NAMALWA (cell line): ENCODE measurements around the gene UGT1A3.
A peak's percentile ranks its signal among the peaks of the same experiment; 100 is the strongest.

Experiments used
- DNase-seq: peaks from one replicate; pipeline ENCODE4 v3.0.0-alpha.2; 2015; ENCODE audit warnings: low spot score

Gene UGT1A3

DNA sequence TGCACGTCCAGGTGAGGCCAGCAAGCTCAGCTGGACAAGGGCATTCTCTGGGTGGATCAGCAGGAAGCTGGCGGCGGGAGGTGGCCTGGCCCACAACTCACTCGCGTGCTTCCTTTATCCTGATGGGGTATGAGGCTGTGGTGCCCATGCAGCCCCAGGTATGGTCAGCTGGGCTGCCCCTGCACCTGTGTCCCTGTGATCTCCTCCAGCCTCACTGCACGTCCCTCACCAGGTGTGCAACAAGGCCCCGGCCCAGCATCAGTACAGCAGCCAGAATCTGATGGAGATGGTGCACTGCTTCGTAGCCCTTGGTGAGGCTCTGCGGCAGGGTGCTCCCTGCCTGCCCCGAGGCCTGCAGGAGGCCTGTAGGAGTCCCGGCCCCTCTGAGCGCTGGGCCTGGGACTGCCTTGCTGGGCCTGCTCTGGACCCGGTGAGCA, 66.9 kb downstream of the UGT1A3 start:
- DNase-seq, result no peak

DNA sequence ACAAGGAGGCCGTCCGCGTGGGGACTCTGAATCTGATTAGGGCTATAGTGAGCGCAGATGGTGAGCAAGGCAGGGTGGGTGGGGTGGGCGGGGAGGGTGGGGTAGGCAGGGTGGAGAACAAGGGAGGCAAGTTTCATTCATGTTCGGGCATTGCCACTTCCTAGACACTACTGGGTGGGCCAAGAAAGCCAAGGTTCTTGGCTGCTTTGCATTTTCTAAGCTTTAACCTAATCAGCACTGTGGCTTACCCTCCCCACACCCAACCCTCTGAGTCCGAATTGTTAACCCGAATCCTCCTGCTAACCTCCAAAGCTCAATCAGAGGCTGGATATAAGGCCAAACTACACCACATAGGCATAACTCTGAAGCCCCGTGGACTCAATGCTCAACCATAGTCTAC, 67.4 kb downstream of the UGT1A3 start:
- DNase-seq, result no peak

DNA sequence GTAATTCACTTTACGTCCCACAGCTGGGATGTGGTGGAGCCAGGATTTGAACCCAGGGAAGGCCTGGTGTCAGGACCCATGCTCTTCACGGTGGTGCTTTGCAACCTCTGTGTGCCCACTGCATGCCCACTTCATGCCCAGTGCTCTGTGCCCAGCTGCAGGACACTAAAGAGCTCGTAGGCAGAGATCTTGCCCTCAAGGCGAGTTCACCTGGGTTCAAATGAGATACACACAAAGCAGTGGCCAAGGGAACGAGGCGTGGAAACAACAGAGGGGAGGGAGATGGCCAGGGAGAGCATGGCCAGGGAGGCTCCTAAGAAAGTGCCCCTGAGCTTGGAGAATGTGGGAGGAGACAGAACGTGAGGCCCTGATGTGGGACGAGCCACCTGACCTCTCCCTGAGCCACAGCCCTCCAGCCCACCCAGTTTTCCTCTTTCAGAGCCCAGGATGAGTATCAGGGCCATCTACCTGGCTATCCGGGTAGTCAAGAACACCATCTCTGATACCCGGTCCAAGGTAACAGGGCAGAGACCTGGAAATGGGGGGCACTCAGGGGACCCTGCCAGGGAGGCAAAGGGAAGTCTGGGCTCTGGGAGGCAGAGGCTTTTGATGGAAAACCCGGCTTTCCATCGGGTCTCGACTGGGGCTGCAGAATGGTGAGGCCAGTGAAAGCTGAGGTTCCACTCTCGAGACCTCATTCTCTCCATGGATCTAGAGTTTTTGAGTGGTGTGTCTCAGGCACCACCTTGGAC, 69.7 kb downstream of the UGT1A3 start:
- DNase-seq, result no peak

DNA sequence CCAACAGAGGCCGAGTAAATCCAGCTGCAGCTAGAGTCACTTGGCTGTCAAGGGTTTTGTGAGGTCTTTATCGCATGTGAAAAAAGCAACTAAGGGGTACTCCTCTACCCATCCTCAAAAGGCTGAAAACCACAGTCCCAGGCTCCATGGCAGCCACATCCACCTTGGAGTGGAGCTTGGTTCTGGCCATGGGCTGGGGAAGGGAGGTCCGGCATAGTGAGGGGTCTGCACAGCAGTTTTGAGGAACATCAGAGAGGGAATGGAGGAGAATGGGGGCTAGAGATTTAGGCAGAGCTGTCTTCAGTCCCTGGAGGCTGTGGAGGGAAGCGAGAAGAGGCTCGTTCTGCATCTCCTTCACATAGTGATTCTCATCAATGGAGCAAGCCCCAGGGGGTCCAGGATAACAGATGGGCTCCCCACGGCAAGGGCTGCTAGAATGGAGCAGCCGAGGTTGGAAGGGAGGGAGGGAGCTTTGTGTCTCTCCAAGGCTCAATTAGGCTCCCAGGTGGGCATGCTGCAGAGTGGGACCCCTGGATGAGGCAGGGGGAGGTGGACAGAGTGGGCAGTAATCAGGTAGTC, 70.3 kb downstream of the UGT1A3 start:
- no peak for DNase-seq

DNA sequence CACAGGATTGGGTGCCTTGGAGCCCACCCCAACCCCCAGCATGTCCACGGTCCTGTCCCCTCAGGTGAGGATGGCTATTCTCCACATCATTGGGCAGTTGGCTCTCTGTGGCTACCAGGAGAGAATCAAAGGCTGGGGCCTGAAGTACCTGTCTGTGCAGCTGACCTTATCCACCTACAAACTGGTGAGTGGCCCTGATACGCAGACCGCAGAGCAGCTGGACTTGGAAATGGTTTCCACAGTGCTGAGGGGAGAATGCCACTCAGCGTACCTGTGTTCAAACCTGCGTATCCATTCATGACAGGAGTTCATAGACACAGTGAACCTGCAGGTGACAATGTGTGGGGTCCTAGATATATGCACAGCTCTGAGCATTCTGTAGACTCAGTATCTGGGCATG, 70.9 kb downstream of the UGT1A3 start:
- DNase-seq, result no peak

DNA sequence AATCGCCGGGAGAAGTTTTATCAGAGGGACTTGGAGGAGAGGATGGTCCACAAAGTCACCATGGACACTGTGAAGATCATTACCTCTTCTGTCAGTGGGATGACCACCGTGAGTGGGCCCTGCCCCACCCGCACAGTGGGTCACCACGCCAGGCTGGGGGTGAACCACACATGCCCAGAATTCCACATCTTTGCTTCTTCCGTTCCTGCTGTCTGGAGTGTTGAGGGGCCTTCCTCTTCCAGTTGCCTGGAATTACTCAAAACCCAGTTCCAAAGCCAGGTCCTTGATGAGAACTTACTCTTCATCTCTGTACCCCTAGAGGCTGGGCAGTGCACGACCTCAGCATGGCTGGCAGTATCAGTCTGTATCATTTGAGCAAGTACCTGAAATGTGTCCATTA, 71.4 kb downstream of the UGT1A3 start:
- no peak for DNase-seq

DNA sequence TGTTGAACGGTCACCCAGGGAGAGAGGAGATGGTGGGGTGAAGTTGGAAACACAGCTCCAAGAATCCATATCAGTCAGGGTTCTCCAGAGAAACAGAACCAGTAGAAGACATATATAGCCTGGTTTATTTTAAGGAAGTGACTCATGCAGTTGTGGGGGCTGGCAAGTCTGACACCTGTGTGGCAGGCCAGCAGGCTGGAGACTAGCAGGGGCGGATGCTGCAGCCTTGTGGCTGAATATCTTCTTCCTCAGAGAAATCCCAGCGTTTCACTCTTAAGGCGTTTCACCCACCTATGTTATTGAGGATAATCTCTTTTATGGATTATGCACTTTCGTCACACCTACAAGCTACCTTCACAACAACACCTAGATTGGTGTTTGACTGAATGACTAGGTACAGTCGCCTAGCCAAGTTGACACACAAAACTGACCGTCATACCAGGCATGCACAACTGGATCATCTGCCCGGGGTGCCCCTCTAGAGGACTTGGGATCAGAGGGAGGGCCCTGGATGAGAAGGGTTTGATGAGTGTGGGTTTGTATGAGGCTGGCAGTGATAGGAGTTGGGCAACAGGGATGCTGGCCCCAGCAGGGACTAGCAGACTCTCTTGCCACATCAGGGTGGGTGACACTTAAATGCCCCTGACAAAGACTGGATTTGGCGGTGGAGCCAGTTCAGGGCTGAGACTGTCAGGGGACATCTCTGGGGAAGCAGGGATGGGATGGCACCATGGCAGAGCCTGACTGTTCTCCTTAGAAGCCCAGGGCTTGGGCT, 72.7 kb downstream of the UGT1A3 start:
- peak; percentile 54 for DNase-seq

DNA sequence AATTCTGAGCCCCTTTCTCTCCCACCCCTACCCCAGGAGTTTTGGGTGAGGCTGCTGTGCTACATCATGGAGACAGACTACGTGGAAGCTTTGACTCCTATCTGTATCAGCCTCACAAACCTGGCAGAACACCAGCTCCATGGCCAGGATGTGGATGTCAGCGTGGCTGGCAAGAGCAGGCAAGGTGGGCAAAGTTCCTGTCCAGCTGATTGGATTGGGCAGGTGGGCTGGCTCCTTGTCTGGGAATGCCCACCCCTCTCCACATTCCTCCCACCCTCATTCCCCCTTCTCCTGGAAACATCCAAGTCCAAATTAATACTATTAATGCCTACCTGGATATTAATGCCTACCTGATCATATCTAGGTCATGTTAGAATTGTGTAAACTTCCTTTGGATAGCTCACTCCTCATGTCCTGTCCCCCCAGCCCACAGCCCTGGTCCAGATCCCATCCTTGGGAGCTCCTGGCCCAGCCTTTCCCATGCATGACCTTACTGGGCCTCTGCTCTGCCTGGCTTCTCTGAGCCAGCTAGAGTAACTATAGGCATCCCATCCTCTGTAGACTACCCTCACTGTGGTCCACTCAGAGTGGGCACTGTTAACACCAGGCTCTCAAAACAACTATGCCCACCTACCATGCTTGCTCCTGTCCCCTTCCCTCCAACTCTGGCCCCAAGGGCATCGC, 73.4 kb downstream of the UGT1A3 start:
- DNase-seq, result no peak

DNA sequence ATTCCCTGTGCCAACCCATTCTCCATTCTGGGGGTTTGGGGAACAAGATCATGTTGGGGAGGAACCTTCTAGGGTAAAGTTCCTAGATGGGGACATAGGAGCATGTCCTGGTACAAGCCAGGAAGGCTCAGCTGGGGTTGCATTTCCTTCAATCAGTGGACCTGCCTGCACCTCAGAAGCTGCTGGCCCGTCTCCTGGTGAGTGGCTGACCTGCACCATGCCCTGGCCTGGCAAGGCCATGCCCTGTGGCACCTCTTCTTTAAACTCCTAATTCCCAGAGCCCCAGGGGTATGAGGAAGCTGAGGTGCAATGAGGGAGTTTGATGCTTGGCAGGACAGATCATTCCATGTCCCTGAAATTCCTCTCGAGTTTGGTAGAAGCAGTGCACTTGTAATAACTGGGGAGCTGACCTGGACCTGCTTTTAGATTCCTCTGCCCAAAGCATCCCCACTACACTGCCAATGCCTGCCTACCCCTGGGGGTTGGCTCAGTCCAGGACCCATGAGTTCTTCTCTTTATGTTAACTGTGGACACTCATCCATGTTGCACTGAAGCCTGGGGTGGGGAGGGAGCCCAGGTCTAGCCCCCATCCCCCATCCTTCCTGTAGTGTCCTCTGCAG, 74.6 kb downstream of the UGT1A3 start:
- DNase-seq, result no peak

DNA sequence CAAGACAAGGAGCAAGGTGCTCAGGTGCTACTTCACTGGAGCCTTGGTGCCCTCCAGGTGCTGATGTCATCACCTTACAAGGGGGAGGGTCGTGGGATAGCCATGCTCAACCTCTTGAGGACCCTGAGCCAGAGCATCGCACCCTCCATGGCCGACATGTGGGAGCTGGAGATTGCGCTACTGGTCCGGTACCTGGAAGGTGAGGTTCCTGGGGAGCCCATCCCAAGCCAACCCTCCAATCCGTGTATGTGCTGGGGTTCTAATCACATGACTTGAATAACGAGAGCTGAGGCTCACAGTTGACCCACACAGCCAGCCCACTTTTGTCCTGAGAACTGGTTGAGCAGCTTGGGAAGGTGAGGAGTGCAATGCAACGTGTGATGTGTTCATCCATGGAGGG, 75.2 kb downstream of the UGT1A3 start:
- DNase-seq, result no peak

DNA sequence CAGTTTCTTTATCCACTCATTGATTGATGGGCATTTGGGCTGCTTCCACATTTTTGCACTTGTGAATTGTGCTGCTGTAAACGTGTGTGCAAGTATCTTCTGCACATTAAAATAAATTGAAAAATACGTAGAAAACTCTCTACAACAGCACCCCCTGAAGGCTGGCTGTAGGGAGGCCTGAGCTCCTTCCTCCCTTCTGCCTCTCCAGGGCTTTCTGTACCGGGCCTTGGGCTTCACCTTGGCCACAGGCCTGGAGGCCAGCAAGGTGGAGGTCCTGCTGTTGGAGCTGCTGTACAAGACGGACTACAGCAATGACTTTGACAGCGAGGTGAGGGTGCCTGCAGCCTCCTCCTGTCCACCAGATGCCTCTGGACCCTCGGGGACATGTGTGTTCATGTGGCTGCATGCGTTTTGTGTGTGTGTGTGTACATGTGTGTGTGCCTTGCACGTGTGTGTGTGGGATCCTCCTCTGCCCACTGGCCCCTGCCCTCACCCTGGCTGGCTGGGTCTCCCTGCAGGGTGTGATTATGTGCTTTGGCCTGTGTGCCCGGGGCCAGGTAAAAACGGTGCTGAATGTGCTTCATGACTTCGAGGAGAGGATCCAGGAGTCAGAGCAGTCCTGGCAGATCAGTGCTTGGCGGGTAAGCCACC, 78.5 kb downstream of the UGT1A3 start:
- DNase-seq, result no peak

DNA sequence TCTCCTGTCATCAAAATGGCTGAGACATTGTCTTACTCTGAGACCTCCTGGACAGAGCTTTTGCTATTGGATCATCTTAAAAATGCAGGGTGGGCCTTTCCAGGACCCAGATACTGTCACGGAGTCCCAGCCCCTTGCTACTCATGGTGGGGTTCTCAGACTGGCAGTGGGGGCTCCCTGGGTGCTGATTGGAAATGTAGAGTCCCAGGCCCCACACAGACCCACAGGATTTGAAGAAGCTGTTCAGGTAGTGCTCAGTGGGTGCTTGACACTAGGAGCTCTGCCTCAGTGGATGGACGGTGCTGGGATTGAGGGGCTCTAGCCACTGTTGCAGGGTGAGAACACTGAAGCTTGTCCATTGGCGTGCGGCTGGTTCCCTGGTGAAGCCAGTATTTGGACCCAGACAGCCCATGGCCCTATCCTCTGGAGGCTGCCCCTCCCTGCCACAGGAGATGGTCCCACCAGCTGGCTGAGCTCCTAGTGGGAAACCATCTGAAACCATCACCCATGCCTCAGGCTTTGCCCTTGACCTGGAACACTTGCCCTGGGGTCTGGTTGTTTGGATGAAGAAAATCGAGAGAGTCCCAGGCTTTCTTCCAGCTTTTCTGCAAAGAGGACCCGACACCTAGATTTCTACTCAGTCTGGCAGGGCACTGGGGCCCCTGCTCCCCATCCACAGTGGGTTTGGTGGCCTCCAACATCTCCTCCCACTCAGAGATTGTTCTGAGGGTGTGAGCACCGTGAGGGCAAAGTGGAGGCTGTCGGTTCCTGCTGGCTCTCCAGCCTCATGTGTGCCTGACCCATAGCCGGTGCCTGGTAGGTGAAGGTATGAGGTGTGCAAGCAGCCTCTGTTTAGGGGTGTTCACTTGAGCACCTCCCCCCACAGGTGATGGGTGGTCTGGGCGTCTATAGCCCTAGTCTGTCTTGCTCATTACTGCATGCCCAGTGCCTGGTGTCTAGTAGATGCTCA, 79.4 kb downstream of the UGT1A3 start:
- DNase-seq, result no peak

DNA sequence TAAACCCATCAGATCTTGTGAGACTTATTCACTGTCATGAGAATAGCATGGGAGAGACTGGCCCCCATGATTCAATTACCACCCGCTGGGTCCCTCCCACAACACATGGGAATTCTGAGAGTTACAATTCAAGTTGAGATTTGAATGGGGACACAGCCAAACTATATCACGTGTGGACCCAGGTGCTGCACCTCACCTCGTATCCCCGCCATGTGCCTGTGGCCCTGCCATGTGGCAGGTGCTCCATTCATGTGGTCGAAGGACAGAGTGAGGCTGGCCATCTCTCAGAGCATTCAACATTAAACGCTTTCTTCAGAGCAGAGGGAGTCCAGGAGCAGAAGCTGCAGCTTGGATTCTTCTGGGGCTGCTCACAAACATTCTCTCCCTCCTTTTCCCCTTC, 81.5 kb downstream of the UGT1A3 start:
- DNase-seq, result no peak

DNA sequence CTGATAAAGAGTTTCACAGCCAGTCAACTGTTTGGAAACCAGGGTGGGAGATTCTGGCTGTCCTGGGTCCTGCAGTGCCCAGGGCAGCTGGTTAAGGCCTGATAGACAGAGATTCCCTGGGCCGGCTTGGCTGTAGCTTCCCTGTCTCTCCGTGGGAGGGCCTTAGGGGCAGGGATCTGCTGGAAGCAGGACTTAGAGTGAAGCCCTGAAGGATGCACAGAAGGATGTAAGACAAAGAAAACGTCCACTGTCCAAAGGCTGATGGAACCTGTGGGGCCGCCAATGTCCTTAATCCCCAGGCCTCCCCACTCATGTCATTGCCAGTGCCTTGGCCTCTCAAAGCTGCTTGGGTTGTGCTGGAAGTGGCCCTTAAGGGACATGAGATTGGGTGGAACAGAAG, 82.2 kb downstream of the UGT1A3 start:
- no peak for DNase-seq

DNA sequence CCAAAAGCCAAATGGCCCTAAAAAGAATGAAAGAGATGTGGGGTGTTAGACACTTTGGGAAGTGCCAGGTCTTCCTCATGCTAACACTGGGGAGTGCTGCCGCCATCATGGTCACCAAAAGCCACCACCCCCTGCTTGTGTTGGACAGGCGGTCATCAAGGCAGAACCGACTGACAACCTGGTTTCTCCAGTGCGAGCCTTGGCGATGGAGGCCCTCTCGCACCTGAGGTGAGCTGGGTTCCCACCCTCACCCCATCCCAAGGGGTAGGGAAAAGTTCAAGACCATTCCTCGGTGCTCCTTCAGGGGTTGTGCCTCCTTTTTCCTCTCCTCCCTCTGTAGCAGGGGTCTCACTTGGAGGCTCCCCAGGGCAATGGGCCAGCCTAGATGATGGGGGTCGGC, 82.9 kb downstream of the UGT1A3 start:
- no peak for DNase-seq

DNA sequence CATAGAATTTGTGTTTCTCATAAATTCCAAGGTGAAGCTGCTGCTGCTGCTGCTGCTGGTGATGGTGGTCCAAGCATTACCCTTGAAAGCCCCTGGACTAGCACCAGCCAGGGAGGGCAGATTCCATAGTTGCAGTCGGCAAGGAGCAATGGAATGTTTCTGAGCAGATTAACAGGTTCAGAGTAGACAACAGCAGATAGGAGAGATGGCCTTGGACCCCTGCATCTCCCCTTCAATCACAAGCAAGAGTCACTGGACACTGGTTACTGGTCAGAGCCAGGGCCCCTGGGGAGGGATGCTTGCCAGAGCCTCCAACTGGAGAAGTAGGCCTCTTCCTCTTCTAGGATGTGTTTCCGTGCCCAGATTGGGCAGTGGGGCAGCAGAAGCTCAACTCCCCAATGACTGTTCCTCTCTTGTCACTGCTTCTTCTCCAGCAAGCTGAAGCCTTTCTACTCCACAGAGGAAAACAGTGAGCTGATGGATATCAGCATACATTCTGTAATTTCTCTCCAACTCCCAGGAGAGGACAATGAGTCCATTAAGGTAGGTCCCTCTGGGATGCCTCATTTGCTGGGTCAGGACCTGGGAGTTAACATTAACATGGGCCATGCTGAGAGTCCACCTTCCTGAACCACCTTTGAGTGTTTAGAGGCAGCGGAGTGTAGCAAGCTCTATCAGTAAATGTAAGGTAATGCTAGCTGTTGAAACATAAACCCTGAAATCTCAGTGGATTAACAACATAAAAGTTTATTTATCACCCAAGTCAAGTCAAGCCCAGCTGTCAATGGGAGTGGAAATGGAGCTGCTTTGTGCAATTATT, 84.6 kb downstream of the UGT1A3 start:
- DNase-seq, result no peak

DNA sequence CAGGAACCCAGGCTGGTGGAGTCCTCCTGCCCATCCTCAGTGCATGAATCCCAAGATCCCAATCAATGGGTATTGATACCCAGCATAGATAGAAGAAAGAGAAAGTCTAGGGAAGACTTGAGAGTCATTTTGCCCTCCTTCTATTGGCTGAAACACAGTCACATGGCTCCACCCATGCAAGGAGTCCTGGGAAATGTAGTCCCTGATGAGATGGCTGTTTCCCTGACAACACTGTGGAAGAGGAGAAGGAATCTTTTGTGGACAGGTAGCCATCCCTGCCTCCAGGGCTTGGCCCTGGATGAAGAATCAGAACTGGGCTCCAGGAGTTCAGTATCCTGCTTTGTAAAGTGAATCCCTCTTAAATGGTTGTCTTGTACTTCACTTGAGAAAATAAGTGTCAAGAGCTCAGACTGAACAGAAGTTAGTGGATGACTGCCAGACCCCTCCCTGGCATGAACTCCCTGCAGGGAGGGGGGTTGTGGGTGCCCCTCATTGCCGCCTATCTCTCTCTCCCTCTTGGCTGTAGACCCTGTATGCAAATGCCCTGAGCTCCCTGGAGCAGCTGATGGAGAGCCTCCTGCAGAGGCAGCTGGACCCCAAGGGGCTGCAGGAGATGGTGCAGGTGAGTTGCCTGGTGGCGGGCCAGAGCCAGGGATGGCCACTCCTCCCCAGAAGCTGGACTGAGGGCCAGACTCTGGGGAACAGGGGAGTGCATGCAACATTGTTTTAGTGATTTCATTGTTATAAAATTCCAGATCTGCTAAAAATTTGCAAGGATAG, 85.4 kb downstream of the UGT1A3 start:
- no peak for DNase-seq

DNA sequence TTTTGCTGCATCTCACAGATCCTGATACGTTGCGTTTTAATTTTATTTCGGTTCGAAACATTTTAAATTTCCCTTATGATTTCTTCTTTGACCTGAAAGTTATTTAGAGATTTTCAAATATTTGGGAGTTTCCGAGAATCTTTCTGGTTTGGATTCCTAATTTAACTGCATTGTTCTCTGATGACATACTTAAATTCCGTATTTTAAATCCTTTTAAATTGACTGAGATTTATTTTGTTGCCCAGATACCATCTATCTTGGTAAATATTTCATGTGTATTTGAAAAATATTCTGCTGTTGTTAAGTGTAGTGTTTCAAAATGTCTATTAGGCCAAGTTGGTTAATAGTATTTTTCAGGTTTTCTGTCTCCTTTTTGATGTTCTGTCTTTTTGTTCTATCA, 87.0 kb downstream of the UGT1A3 start:
- DNase-seq, result no peak

DNA sequence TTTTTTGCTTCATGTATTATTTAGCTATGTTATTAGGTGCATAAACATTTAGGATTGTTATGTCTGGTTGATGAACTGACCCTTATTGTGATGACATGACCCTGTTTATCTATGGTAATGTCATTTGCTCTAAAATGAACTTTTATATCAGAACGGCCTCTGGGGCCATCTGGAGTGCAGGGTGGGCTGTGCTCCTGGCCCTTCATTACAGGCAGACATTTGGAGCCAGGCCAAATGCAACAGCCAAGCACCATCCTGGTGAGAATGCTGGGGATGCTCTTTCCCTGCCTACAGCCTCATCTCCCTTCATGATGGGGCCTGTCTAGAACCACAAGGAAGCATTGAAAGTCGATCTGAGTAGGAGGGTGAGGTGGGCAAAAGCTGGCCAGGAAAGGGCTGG, 87.5 kb downstream of the UGT1A3 start:
- no peak for DNase-seq
